Neuronal stem cell (in vitro differentiated cells): ENCODE results near the gene MVK.

ENCODE experiments used
- DNase-seq: peaks from one replicate; pipeline ENCODE4 v3.0.0-alpha.2; 2013; ENCODE audit warnings: low spot score
- H2AFZ ChIP-seq: one replicate; pipeline ENCODE4 v1.6.1; 2013; ENCODE audit warnings: mild to moderate bottlenecking, low read length, inconsistent platforms
- H2AK5ac ChIP-seq: 2 replicates; pipeline ENCODE4 v1.6.1; 2013; ENCODE audit warnings: low read depth, mild to moderate bottlenecking, inconsistent platforms, low read length, moderate library complexity, mixed read lengths
- H2BK120ac ChIP-seq: 2 replicates; pipeline ENCODE4 v1.6.1; 2013; ENCODE audit warnings: low read depth, mild to moderate bottlenecking, inconsistent platforms, low read length, moderate library complexity, mixed read lengths
- H2BK12ac ChIP-seq: one replicate; pipeline ENCODE4 v1.6.1; 2013; ENCODE audit warnings: low read length, inconsistent platforms
- H2BK15ac ChIP-seq: 2 replicates; pipeline ENCODE4 v1.6.1; 2013; ENCODE audit warnings: mild to moderate bottlenecking, low read length, inconsistent platforms, mixed read lengths
- H2BK5ac ChIP-seq: one replicate; pipeline ENCODE4 v1.6.1; 2013; ENCODE audit warnings: inconsistent platforms, mild to moderate bottlenecking, low read length, moderate library complexity
- H3K14ac ChIP-seq: one replicate; pipeline ENCODE4 v1.6.1; 2013; ENCODE audit warnings: low read length, inconsistent platforms
- H3K18ac ChIP-seq: 2 replicates; pipeline ENCODE4 v1.6.1; 2013; ENCODE audit warnings: low read length, inconsistent platforms
- H3K23ac ChIP-seq: 2 replicates; pipeline ENCODE4 v1.6.1; 2013; ENCODE audit warnings: low read depth, mild to moderate bottlenecking, mixed read lengths, low read length, inconsistent platforms; ENCODE audit not compliant: poor library complexity
- H3K27ac ChIP-seq: replicated peaks from 3 replicates; pipeline ENCODE4 v1.5.1; 2013; ENCODE audit warnings: low read length, inconsistent platforms
- H3K27me3 ChIP-seq, 3 experiments: 2 replicates each; pipeline ENCODE4 v1.6.1; 2013; ENCODE audit warnings: low read length in 3 of 3, mild to moderate bottlenecking in 2 of 3, inconsistent platforms in 1 of 3, low read depth in 1 of 3, mixed read lengths in 1 of 3, moderate library complexity in 1 of 3; ENCODE audit not compliant: control insufficient read depth in 3 of 3, insufficient read depth in 3 of 3
- H3K36me3 ChIP-seq, 2 donors: replicated peaks in 1 of 2; 2 replicates each; pipeline ENCODE4 v1.6.1; 2013; ENCODE audit warnings: low read length in 2 of 2; ENCODE audit not compliant: control insufficient read depth in 2 of 2, insufficient read depth in 2 of 2
- H3K4ac ChIP-seq: 2 replicates; pipeline ENCODE4 v1.6.1; 2013; ENCODE audit warnings: inconsistent platforms, mild to moderate bottlenecking, low read length, moderate library complexity
- H3K4me1 ChIP-seq, 2 donors: 1 replicate in 1 of 2; 2 replicates in 1 of 2; pipeline ENCODE4 v1.6.1; 2013; ENCODE audit warnings: low read length in 2 of 2, low read depth in 1 of 2; ENCODE audit not compliant: control insufficient read depth in 2 of 2, insufficient read depth in 1 of 2
- H3K4me2 ChIP-seq: one replicate; pipeline ENCODE4 v1.6.1; 2013; ENCODE audit warnings: mild to moderate bottlenecking, low read length, inconsistent platforms; ENCODE audit not compliant: insufficient read depth, poor library complexity, severe bottlenecking
- H3K4me3 ChIP-seq, 2 donors: 2 replicates each; pipeline ENCODE4 v1.5.1; 2013; ENCODE audit warnings: low read length in 2 of 2, mild to moderate bottlenecking in 2 of 2, inconsistent platforms in 1 of 2, moderate library complexity in 1 of 2
- H3K79me1 ChIP-seq: one replicate; pipeline ENCODE4 v1.6.1; 2013; ENCODE audit warnings: low read depth, mild to moderate bottlenecking, inconsistent platforms, low read length, moderate library complexity
- H3K9ac ChIP-seq: one replicate; pipeline ENCODE4 v1.6.1; 2013; ENCODE audit warnings: mild to moderate bottlenecking, low read depth, low read length, inconsistent platforms; ENCODE audit not compliant: poor library complexity
- H3K9me3 ChIP-seq, 2 donors: replicated peaks in 1 of 2; 2 replicates each; pipeline versions ENCODE3 to v1.6.1; 2013; ENCODE audit warnings: low read length in 2 of 2, mild to moderate bottlenecking in 2 of 2, inconsistent platforms in 1 of 2, low read depth in 1 of 2, mixed read lengths in 1 of 2, moderate library complexity in 1 of 2; ENCODE audit not compliant: control insufficient read depth in 2 of 2, insufficient read depth in 1 of 2
- H4K8ac ChIP-seq: one replicate; pipeline ENCODE4 v1.6.1; 2013; ENCODE audit warnings: low read depth, mild to moderate bottlenecking, inconsistent platforms, low read length, moderate library complexity
- H4K91ac ChIP-seq: one replicate; pipeline ENCODE4 v1.6.1; 2013; ENCODE audit warnings: low read length, low read depth, mild to moderate bottlenecking, inconsistent platforms; ENCODE audit not compliant: poor library complexity
- WGBS, 2 donors: extraction: QIAGEN DNeasy Blood & Tissue Kit; methylation state at CpG; one replicate each; pipeline ENCODE4 v1.1.7; 2013; ENCODE audit warnings: missing lambda C conversion rate in 2 of 2, mixed read lengths in 1 of 2; ENCODE audit not compliant: insufficient read length in 2 of 2, insufficient replicate concordance in 1 of 2; ENCODE audit errors: extremely low coverage in 2 of 2; 5-methylcytosine and 5-hydroxymethylcytosine counted together

The MVK gene

GRCh38 chr12:109544955-109545531 lies 28.6 kb upstream of the MVK start:
- Histone ChIP-seq H4K8ac (no peak overlapping the region), H3K27ac (no peak overlapping the region), H2BK12ac (peak overlapping the region; percentile 33), H3K18ac (no peak overlapping the region), H3K36me3 (no peaks in the 10 kb centered on the region), H3K14ac (no peak overlapping the region), H2BK120ac (no peak overlapping the region), H3K4me3 (no peak overlapping the region), H3K9me3 (no peaks in the 10 kb centered on the region), H3K9ac (no peak overlapping the region), H3K4ac (no peak overlapping the region), H2AFZ (no peak overlapping the region), H2BK15ac (no peak overlapping the region), H3K4me2 (no peak overlapping the region), H2AK5ac (no peak overlapping the region), H3K27me3 (no peaks in the 10 kb centered on the region), H3K79me1 (no peaks in the 10 kb centered on the region), H3K4me1 (peaks cover 0 to 4% of the 10 kb centered on the region in 2 donors), H3K23ac (no peak overlapping the region), H4K91ac (no peak overlapping the region), H2BK5ac (no peak overlapping the region)
- WGBS, 2 donors = no CpG with 5 or more reads among the region's 7 CpGs
- DNase-seq = no peak

- Histone ChIP-seq H3K79me1 (no peaks in the 10 kb centered on the region), H3K36me3 (no peaks in the 10 kb centered on the region), H3K4me3 (no peak overlapping the region), H3K27me3 (no peaks in the 10 kb centered on the region), H2BK12ac (no peak overlapping the region), H2BK15ac (no peak overlapping the region), H2BK120ac (no peak overlapping the region), H3K4me1 (peaks cover 0 to 6% of the 10 kb centered on the region in 2 donors), H2BK5ac (peak overlapping the region; percentile 14), H3K14ac (no peak overlapping the region), H3K9ac (no peak overlapping the region), H3K9me3 (no peaks in the 10 kb centered on the region), H2AK5ac (no peak overlapping the region), H3K4me2 (no peak overlapping the region), H2AFZ (no peak overlapping the region), H3K18ac (peak overlapping the region; percentile 15), H3K4ac (no peak overlapping the region), H4K91ac (no peak overlapping the region), H3K27ac (no peak overlapping the region), H3K23ac (no peak overlapping the region), H4K8ac (no peak overlapping the region)
- no CpG with 5 or more reads among the region's 5 CpGs for WGBS, 2 donors
- no peak for DNase-seq
Measured at GRCh38 chr12:109545826-109546225, 27.8 kb upstream of the MVK start.

GRCh38 chr12:109547286-109547685 lies 26.3 kb upstream of the MVK start:
- Histone ChIP-seq H3K27ac (no peak overlapping the region), H3K9me3 (no peaks in the 10 kb centered on the region), H2BK120ac (no peak overlapping the region), H2BK15ac (peak overlapping the region; percentile 71), H3K27me3 (no peaks in the 10 kb centered on the region), H3K4ac (no peak overlapping the region), H3K4me1 (peaks cover 0 to 6% of the 10 kb centered on the region in 2 donors), H4K91ac (peak overlapping the region; percentile 56), H2AFZ (no peak overlapping the region), H3K79me1 (no peaks in the 10 kb centered on the region), H3K18ac (peak overlapping the region; percentile 61), H4K8ac (no peak overlapping the region), H3K14ac (no peak overlapping the region), H2BK5ac (no peak overlapping the region), H2AK5ac (no peak overlapping the region), H3K4me3 (no peak overlapping the region), H3K4me2 (no peak overlapping the region), H3K36me3 (no peaks in the 10 kb centered on the region), H3K23ac (no peak overlapping the region), H2BK12ac (no peak overlapping the region), H3K9ac (no peak overlapping the region)
- WGBS, 2 donors = 100% methylated on average over 1 of the region's 18 CpGs; no CpG with 5 or more reads in 1 of the 2 donors
- DNase-seq = no peak

GRCh38 chr12:109548258-109548657 lies 25.3 kb upstream of the MVK start:
- Histone ChIP-seq H3K27ac (no peak overlapping the region), H3K4ac (no peak overlapping the region), H3K79me1 (no peaks in the 10 kb centered on the region), H2BK120ac (no peak overlapping the region), H3K23ac (no peak overlapping the region), H2AFZ (no peak overlapping the region), H2BK12ac (no peak overlapping the region), H2BK5ac (no peak overlapping the region), H3K36me3 (no peaks in the 10 kb centered on the region), H3K27me3 (no peaks in the 10 kb centered on the region), H3K4me3 (no peak overlapping the region), H3K9me3 (no peaks in the 10 kb centered on the region), H2AK5ac (no peak overlapping the region), H3K9ac (no peak overlapping the region), H4K91ac (no peak overlapping the region), H3K4me1 (peaks cover 0 to 6% of the 10 kb centered on the region in 2 donors), H2BK15ac (no peak overlapping the region), H3K4me2 (no peak overlapping the region), H3K18ac (no peak overlapping the region), H4K8ac (no peak overlapping the region), H3K14ac (no peak overlapping the region)
- no peak for DNase-seq
- no CpG with 5 or more reads among the region's 4 CpGs for WGBS, 2 donors
